H9 (cell line): ENCODE data around the gene GALNT9. TPM values are rescaled to one million over a fixed set of nuclear protein-coding genes. Genes with fewer than 3 reads are reported as not detected.

ENCODE experiments used
- DNase-seq: peaks from one replicate; pipeline ENCODE4 v3.0.0-alpha.2; 2017
- H2AFZ ChIP-seq: one replicate; pipeline ENCODE4 v1.6.1; 2013; ENCODE audit warnings: mild to moderate bottlenecking, low read length, control low read depth, moderate library complexity
- H2AK5ac ChIP-seq: 2 replicates; pipeline ENCODE4 v1.6.1; 2013; ENCODE audit warnings: low read length, control low read depth, mixed read lengths; ENCODE audit not compliant: insufficient read length
- H2BK120ac ChIP-seq: one replicate; pipeline ENCODE4 v1.6.1; 2013; ENCODE audit warnings: low read depth, mild to moderate bottlenecking, low read length, control low read depth, inconsistent platforms; ENCODE audit not compliant: poor library complexity, severe bottlenecking
- H2BK12ac ChIP-seq: 2 replicates; pipeline ENCODE4 v1.6.1; 2013; ENCODE audit warnings: low read length, control low read depth, mixed read lengths, low read depth; ENCODE audit not compliant: insufficient read length
- H2BK15ac ChIP-seq: 2 replicates; pipeline ENCODE4 v1.6.1; 2013; ENCODE audit warnings: low read depth, low read length, control low read depth
- H2BK20ac ChIP-seq: one replicate; pipeline ENCODE4 v1.6.1; 2013; ENCODE audit warnings: low read depth, mild to moderate bottlenecking, low read length, control low read depth, inconsistent platforms; ENCODE audit not compliant: poor library complexity, severe bottlenecking
- H2BK5ac ChIP-seq: 2 replicates; pipeline ENCODE4 v1.6.1; 2013; ENCODE audit warnings: low read length, control low read depth, mixed read lengths; ENCODE audit not compliant: insufficient read length
- H3K14ac ChIP-seq: 2 replicates; pipeline ENCODE4 v1.6.1; 2013; ENCODE audit warnings: low read length, control low read depth; ENCODE audit not compliant: insufficient read depth
- H3K18ac ChIP-seq: 2 replicates; pipeline ENCODE4 v1.6.1; 2013; ENCODE audit warnings: low read depth, mild to moderate bottlenecking, mixed read lengths, low read length, control low read depth; ENCODE audit not compliant: insufficient read length
- H3K23ac ChIP-seq: 2 replicates; pipeline ENCODE4 v1.6.1; 2013; ENCODE audit warnings: low read length, control low read depth, mixed read lengths, low read depth; ENCODE audit not compliant: insufficient read length
- H3K23me2 ChIP-seq: 2 replicates; pipeline ENCODE4 v1.6.1; 2013; ENCODE audit warnings: low read depth, mild to moderate bottlenecking, mixed read lengths, low read length, control low read depth; ENCODE audit not compliant: insufficient read length, poor library complexity, severe bottlenecking
- H3K27ac ChIP-seq: 2 replicates; pipeline ENCODE4 v1.5.1; 2013; ENCODE audit warnings: low read length, control low read depth, mixed read lengths, low read depth; ENCODE audit not compliant: insufficient read length
- H3K27me3 ChIP-seq: 2 replicates; pipeline ENCODE4 v1.6.1; 2013; ENCODE audit warnings: low read length, control low read depth, inconsistent platforms; ENCODE audit not compliant: insufficient read depth
- H3K4ac ChIP-seq: 2 replicates; pipeline ENCODE4 v1.6.1; 2013; ENCODE audit warnings: low read depth, mild to moderate bottlenecking, control low read depth, inconsistent platforms, low read length, moderate library complexity
- H3K4me1 ChIP-seq: 2 replicates; pipeline ENCODE4 v1.6.1; 2013; ENCODE audit warnings: low read length, control low read depth, inconsistent platforms; ENCODE audit not compliant: insufficient read depth
- H3K4me2 ChIP-seq: 2 replicates; pipeline ENCODE4 v1.6.1; 2013; ENCODE audit warnings: low read length, control low read depth, mixed read lengths; ENCODE audit not compliant: insufficient read length, insufficient read depth
- H3K56ac ChIP-seq: 2 replicates; pipeline ENCODE4 v1.6.1; 2013; ENCODE audit warnings: low read depth, mild to moderate bottlenecking, mixed read lengths, low read length, control low read depth; ENCODE audit not compliant: insufficient read length
- H3K79me1 ChIP-seq: 2 replicates; pipeline ENCODE4 v1.6.1; 2013; ENCODE audit warnings: low read depth, mild to moderate bottlenecking, moderate library complexity, low read length, control low read depth, inconsistent platforms; ENCODE audit not compliant: insufficient read depth, poor library complexity, severe bottlenecking
- H3K79me2 ChIP-seq: 2 replicates; pipeline ENCODE4 v1.6.1; 2013; ENCODE audit warnings: low read length, control low read depth, inconsistent platforms; ENCODE audit not compliant: insufficient read depth
- H3K9ac ChIP-seq: 2 replicates; pipeline ENCODE4 v1.6.1; 2013; ENCODE audit warnings: low read length, control low read depth, mixed read lengths; ENCODE audit not compliant: insufficient read length; ENCODE audit errors: extremely low read depth
- H3K9me3 ChIP-seq: one replicate; pipeline ENCODE4 v1.6.1; 2013; ENCODE audit warnings: low read depth, low read length, inconsistent platforms; ENCODE audit not compliant: control insufficient read depth
- H3T11ph ChIP-seq: one replicate; pipeline ENCODE4 v1.6.1; 2013; ENCODE audit warnings: mild to moderate bottlenecking, low read length, control low read depth, inconsistent platforms
- H4K20me1 ChIP-seq: one replicate; pipeline ENCODE4 v1.6.1; 2013; ENCODE audit not compliant: control insufficient read depth, insufficient read length, insufficient read depth
- H4K5ac ChIP-seq: 2 replicates; pipeline ENCODE4 v1.6.1; 2013; ENCODE audit warnings: low read depth, mild to moderate bottlenecking, mixed read lengths, low read length, control low read depth; ENCODE audit not compliant: insufficient read length
- H4K8ac ChIP-seq: replicated peaks from 2 replicates; pipeline ENCODE4 v1.6.1; 2013; ENCODE audit warnings: low read length, control low read depth, mixed read lengths, low read depth; ENCODE audit not compliant: insufficient read length
- H4K91ac ChIP-seq: 2 replicates; pipeline ENCODE4 v1.6.1; 2013; ENCODE audit warnings: low read depth, mild to moderate bottlenecking, moderate library complexity, mixed read lengths, low read length, control low read depth; ENCODE audit not compliant: insufficient read length
- H3K27ac Mint-ChIP-seq, 3 experiments: 2 replicates in 2 of 3; 3 replicates in 1 of 3; pipeline ENCODE4 v1.8.0; 2020 to 2021; ENCODE audit warnings: mixed read lengths in 3 of 3, mild to moderate bottlenecking in 1 of 3, moderate library complexity in 1 of 3
- H3K27me3 Mint-ChIP-seq: 2 replicates; pipeline ENCODE4 v1.8.0; 2021; ENCODE audit warnings: low read depth, mild to moderate bottlenecking, moderate library complexity, mixed read lengths
- H3K36me3 Mint-ChIP-seq, 3 experiments: 2 replicates in 2 of 3; 3 replicates in 1 of 3; pipeline ENCODE4 v1.8.0; 2020 to 2021; ENCODE audit warnings: low read depth in 3 of 3, mixed read lengths in 3 of 3; ENCODE audit not compliant: insufficient read depth in 1 of 3
- H3K4me1 Mint-ChIP-seq, 2 experiments: 2 replicates each; pipeline ENCODE4 v1.8.0; 2020; ENCODE audit warnings: mixed read lengths in 2 of 2
- H3K4me3 Mint-ChIP-seq, 2 experiments: 2 replicates in 1 of 2; 3 replicates in 1 of 2; pipeline ENCODE4 v1.8.0; 2020 to 2021; ENCODE audit warnings: mild to moderate bottlenecking in 2 of 2, mixed read lengths in 2 of 2, moderate library complexity in 1 of 2
- H3K9me3 Mint-ChIP-seq, 2 experiments: 2 replicates in 1 of 2; 3 replicates in 1 of 2; pipeline ENCODE4 v1.8.0; 2020; ENCODE audit warnings: mild to moderate bottlenecking in 2 of 2, mixed read lengths in 2 of 2, moderate library complexity in 1 of 2
- CTCF ChIP-seq: fragments of 200-600 bp; sonication (generic); conservative IDR thresholded peaks from 3 replicates; pipeline ENCODE4 v1.8.0; 2021; ENCODE audit warnings: antibody characterized with exemption, mild to moderate bottlenecking
- WGBS: extraction: QIAGEN DNeasy Blood & Tissue Kit; methylation state at CpG from one replicate; pipeline ENCODE4 v1.1.7; 2013; ENCODE audit warnings: missing lambda C conversion rate, low lambda C conversion rate, mixed read lengths; ENCODE audit not compliant: insufficient read length; ENCODE audit errors: extremely low coverage; 5-methylcytosine and 5-hydroxymethylcytosine counted together
- total RNA-seq: library from RNA; stranded (reverse); gene quantifications from 2 replicates; pipeline ENCODE4 v1.2.1, GENCODE V29; 2021

GALNT9 gene
- total RNA-seq, 1 experiment from 2014 or later, result 0.35 TPM

GRCh38 chr12:132207083-132207775 is 122.2 kb downstream of the GALNT9 start:
- no peak overlapping the region for H3K4ac ChIP-seq
- H3K36me3 Mint-ChIP-seq, result no peaks in the 10 kb centered on the region
- no peak overlapping the region for H3K23ac ChIP-seq
- H3K18ac ChIP-seq, result no peak overlapping the region
- H4K8ac ChIP-seq, result no peak overlapping the region
- no peak overlapping the region for H3K27ac ChIP-seq
- no peak overlapping the region for H2BK12ac ChIP-seq
- no peaks in the 10 kb centered on the region for H3K9me3 ChIP-seq
- H4K20me1 ChIP-seq, result no peaks in the 10 kb centered on the region
- TF ChIP-seq CTCF, result no peak
- no peak overlapping the region for H2AFZ ChIP-seq
- no peak overlapping the region for H4K91ac ChIP-seq
- no peak overlapping the region for H3K14ac ChIP-seq
- H3K27me3 Mint-ChIP-seq, result peaks cover 91% of the 10 kb centered on the region
- H2BK5ac ChIP-seq, result no peak overlapping the region
- no peak overlapping the region for H3K4me2 ChIP-seq
- H2AK5ac ChIP-seq, result no peak overlapping the region
- H3K27ac Mint-ChIP-seq, result no peak overlapping the region
- H2BK15ac ChIP-seq, result no peak overlapping the region
- H2BK20ac ChIP-seq, result no peak overlapping the region
- no peak overlapping the region for H2BK120ac ChIP-seq
- H4K5ac ChIP-seq, result no peak overlapping the region
- H3K9ac ChIP-seq, result no peak overlapping the region
- peaks cover 8% of the 10 kb centered on the region; the same call in 1 of the 2 replicates for H3K27me3 ChIP-seq
- DNase-seq, result no peak
- no peaks in the 10 kb centered on the region for H3K79me2 ChIP-seq
- no CpG with 5 or more reads among the region's 36 CpGs for WGBS
- H3K56ac ChIP-seq, result no peak overlapping the region
- no peaks in the 10 kb centered on the region for H3K79me1 ChIP-seq
- no peaks in the 10 kb centered on the region for H3K4me1 ChIP-seq
- H3K23me2 ChIP-seq, result no peaks in the 10 kb centered on the region
- peak overlapping the region in 1 of 2 experiments; percentile 52; a peak in 1 of 5 replicates for H3K4me3 Mint-ChIP-seq
- H3K4me1 Mint-ChIP-seq, result no peaks in the 10 kb centered on the region; a peak in 1 of 4 replicates
- no peak overlapping the region for H3T11ph ChIP-seq
- H3K9me3 Mint-ChIP-seq, result peaks cover 2 to 4% of the 10 kb centered on the region in 2 experiments; a peak in 2 of 5 replicates
